Stimulated activated naive CD4-positive, alpha-beta T cell (primary cell): ENCODE data around the gene HSPA1B.
A peak's percentile ranks its signal among the peaks of the same experiment; 100 is the strongest.
"Not testable (repeated sequence)": the region's sequence is repeated elsewhere in the genome, so short reads cannot be mapped to it uniquely, and the experiment has no call there.

Experiments used
- DNase-seq, 6 experiments: peaks; one replicate each; lab custom pipeline; 2025; lab: John Stamatoyannopoulos, UW

Gene HSPA1B

DNA sequence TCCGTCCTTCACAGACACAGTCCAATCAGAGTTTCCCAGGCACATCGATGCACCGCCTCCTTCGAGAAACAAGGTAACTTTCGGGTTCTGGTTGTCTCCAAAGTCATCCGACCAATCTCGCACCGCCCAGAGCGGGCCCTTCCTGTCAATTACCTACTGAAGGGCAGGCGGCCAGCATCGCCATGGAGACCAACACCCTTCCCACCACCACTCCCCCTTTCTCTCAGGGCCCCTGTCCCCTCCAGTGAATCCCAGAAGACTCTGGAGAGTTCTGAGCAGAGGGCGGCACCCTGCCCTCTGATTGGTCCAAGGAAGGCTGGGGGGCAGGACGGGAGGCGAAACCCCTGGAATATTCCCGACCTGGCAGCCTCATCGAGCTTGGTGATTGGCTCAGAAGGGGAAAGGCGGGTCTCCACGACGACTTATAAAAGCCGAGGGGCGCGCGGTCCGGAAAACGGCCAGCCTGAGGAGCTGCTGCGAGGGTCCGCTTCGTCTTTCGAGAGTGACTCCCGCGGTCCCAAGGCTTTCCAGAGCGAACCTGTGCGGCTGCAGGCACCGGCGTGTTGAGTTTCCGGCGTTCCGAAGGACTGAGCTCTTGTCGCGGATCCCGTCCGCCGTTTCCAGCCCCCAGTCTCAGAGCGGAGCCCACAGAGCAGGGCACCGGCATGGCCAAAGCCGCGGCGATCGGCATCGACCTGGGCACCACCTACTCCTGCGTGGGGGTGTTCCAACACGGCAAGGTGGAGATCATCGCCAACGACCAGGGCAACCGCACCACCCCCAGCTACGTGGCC, at the start of gene HSPA1B:
Gene HSPA1B, plus strand, starts transcription at position 453 of the 794 bp plus-strand sequence. Its CDS starts 213 bp downstream, at position 666.
- DNase-seq = peak; percentile 78 to 92 (median 86)

DNA sequence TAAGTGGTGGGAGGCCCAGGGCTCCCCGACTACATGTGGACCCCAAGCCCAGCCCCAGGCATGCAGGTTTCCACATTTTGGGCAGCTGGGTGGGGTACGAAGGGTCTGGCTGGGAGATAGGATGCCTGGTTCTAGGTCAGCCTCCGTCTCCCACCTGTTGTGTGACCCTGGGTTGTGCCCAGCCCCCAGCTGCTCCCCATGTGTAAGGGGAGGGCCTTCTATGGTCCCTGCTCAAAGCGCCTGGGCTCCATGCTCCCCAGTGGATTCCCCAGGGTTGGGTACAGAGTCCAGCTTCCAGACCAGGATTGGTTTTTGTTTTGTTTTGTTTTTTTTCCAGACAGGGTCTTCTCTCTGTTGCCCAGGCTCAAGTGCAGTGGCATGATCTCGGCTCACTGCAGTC, 49.3 kb upstream of the HSPA1B start:
- DNase-seq = no peak

DNA sequence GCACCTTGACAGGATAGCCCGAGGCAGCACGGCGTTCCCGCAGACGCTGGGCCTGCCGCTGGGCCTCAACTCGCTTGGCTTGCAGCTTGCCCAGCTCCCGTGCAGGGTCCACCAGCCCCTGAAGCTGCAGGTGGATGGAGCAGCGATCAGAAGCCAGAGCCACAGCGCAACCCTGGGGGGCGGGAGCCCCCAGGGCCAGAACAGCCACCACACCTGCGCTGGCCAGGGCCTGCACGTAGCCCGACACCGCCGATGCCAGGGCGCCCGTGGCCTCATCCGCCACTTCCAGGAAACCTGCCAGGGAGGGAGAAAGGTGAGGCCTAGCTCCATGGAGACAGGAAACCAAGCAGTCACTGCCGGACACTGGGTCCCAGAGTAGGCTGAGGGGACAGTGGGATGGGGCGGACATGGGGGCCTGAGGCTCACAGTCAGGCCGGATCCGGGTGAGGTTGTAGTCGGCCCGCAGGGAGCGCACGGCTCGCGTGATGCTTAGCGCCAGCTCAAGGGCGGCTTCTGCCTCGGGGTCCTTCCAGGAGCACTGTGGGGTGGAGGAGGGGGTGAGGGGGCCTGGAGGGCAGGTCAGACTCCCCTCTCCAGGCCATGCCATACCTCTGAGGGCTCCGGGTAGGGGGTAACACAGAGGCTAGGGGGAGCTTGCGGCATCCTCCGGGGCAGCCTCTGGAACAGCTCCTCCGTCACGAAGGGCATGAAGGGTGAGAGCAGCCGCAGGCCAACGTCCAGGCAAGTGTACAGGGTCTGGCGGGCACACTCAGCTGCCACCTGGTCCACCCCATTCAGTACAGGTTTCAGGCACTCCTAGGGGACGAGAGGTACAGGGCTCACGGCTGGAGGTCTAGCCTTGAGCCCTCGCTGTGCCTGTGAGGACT, 48.3 kb upstream of the HSPA1B start:
- no peak for DNase-seq

DNA sequence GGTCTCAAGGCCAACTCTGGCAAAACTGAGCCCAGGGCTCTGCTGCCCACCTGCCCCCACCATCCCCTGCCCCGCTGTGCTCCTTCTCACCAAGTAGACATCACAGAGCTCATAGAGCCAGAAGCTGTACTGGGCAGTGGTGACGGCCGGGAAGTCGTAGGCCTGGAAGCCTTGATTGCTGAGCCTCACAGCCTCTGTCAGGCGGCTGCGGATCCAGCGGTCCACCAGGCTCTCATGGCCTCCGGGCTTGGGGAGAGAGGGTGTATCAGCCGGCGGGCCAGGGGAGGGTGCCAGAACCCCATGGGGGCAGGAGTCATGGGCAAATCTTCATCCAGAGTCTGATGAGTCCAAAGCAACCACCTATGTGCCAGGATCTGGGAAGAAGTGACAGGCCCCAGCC, 47.6 kb upstream of the HSPA1B start:
- no peak for DNase-seq

DNA sequence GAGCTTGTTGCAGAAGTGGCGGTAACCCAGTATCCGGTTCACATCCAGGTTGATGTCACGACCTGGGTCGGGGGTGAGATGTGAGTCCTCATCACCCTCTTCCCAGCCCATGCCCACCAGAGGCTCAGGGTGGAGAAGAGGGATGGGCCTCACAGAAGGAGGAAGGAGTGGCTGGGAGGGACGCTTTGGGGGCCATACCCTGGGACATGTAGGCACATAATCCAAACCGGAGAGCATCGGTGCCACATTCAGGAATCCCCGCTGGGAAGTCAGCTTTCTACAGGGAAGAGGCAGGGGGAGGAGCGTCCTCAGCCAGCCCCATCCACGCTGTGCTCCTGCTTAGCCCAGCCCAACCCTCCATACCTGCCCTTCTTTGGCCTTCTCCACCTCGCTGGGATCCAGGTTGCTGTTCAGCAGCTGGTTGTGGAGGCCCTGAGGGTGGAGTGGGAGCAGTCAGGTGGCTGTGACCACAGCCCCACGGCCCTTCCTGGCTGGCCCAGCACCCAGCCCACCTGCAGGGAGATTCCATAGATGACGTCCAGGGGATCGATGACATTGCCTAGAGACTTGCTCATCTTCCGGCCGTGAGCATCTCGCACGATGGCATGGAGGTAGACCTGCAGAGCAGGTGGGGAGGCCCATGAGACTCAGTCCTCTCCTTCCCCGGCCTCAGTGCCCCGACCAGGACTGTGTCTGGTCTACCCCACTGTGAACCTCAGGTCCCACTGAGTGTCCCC, 46.9 kb upstream of the HSPA1B start:
- no peak for DNase-seq

DNA sequence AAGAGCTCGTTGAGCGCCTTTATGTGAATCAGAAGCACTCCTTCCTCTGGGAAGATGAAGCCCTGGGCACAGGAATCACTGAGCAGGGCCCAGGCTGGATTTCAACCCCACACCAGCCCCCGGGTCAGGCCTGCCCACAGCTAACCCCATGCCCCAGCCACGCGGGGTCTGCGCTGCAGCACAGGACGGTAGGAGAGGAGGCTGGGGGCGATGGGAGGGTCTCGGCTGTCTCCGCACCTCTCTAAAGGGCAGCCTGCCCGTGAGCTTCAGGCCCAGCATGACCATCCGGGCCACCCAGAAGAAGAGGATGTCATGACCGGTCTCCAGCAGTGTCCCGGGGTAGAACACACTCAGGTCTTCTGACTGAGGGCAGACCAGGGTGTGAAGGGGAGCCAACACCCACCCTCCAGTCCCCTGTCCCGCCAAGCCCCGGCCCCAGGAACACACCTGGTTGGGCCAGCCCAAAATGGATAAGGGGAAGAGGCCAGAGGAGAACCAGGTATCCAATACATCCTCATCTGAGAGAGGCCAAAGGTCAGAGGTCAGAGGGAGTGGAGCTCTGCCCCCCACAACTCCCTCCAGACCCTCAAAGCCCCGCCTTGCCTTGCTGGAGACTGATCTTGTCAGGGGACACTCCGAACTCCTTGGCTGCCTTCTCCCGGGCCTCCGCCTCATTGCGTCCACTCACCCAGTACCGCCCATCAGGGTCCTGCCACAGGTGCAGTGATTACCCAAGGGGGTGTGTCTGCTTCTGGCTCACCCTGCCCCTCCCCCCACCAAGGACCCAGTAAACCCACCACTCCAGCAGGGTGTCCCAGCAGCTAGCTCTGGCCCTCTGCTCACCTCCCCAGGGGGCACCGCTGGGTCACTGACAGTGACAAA, 46.1 kb upstream of the HSPA1B start:
- no peak for DNase-seq

DNA sequence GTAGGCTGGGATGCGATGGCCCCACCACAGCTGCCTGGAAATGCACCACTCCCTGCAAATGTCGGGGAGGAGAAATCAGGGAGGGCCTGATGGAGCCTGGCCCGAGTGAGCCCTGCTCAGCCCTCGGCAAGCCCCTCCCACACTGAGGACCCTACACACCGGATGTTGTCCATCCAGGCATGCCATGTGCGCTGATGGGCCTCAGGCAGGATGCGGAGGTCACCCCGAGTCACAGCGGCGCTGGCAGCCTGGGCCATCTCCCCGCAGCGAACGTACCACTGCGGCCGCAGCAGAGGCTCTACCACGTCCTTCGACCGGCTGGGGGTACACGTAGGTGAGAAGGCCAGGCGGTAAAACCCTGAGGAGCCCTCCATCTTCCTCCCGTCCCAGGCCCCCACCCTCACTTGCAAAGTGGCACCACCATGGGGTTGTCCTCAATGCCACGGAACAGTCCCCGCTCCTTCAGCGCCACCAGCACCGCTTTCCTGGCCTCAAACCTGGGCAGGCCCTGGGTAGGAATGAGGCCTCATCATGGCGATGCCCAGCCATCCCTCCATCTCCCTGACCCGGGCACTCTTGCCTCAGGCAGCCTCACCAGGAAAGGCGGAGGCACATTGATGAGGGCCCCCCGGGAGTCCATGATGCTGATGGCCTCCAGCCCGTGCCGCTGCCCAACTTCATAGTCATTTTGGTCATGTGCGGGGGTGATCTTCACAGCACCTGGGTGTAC, 45.2 kb upstream of the HSPA1B start:
- DNase-seq = no peak

DNA sequence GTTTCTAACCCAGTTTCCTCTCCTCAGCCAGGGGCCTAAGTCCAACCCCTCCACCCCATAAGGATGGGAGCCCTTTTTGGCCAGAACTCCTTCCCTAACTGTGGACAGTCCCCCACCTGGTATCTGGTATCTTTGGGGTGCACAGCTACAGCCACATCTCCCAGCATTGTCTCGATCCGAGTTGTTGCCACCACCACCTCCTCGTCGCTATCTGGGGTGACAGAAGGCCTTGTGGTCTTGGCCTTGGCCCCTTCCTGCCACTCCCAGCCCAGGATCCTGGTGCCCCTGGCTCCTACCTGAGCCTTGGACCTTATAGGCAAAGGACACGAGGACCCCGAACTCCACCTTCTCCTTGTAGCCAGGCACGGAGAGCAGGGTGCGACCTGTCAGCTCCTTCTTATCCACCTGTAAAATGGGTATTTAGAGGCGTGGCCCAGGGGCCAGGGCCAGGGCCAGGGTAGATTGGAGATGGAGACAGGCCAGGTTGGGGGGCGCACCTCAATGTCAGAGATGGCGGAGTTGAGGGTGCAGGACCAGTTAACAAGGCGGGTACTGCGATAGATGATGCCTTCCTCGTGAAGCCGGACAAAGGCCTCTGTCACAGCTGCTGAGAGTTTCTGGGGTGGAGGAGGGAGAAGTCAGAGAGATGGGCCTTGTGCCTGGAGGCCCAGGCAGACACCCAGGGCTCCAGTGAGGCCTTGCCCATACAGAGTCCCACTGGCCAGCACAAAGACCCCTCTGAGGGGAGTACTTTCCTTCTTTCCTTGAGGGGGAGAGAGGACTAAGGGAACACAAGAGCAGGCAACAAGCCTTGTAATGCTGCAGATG, 43.2 kb upstream of the HSPA1B start:
- no peak for DNase-seq

DNA sequence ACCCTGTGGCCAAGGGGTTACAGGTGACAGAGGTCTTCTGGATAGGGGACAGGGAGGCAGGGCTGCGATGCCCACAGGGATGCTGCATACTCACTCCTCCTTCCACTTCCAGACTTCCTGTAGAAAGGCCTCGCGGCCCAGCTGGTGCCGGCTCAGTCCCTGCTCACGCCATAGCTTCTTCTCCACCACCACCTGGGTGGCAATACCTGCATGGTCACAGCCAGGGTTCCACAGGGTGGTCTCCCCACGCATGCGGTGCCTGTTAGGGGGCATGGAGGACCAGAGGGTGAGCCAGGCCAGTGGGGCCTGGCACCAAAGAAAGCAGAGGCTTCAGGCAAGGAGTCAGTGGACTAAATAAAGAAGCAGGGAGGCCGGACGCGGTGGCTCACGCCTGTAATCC, 42.1 kb upstream of the HSPA1B start:
- no peak for DNase-seq

DNA sequence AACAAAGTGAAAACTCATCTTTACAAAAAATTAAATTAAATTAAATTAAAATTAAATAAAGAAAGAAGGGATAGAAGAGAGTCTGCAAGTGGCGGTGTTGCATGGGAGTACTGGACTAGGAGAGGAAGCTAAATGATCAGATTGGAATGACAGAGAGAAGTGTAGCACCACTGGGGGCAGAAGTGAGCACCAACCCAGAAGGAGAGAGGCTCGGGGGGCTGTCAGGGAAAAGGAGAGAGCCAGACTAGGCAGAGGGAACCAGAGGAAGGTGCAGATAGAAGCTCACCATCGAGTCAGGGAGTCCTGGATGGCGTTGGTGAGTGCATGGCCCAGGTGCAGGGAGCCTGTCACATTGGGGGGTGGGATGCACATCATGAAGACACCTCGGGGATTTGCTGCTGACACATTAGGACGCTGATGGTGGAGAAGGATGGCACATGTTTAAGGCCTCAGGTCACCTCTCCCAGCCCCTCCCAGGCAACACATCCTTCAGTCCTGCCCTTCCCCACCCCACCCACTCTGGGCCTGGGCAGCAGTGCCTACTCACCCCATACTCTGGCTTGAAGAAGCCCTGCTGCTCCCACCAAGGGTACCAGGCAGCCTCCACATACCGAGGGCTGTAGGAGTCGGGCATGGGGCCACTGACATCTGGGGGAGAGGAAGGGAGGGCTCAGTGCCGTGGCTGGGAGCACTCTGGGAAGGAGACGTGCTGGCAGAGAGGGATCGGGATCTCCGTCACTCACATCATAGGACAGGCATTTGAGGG, 36.0 kb upstream of the HSPA1B start:
- DNase-seq = peak in 5 of 6 experiments; percentile 2 to 30 (median 9)

DNA sequence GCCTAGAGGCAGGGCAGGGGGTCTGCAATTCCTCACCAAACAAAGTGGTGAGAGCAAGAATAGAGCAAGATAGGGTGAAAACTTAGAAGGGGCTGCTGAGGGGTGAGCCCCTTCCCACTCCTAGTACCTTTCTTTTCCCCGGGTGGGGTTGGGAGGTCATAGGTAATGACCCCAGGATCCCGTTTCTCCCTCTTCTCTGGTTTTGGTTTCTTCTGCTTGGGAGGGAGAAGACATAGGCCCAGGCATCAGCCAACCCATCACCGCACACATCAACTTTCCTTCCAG, 35.5 kb upstream of the HSPA1B start:
- DNase-seq = no peak

DNA sequence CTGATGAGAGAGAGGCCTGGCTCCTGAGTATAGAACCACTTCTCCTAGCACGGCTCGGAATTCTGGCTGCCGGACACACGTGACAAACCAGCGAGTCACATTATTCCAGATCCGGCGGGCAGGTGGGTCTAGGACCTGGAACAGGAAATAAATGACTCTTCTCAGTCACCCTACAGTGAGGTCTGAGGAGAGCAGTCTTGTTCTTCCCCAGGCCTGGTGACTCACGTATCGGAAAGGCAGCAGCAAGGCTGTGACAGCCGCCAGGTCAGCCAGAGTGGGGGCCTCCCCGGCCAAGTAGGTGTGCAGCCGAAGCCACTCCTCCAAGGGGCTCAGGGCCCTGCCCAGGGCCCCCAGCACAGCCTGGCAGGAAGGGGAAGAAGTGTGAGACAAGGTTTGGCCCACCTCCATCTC, 34.8 kb upstream of the HSPA1B start:
- DNase-seq = no peak

DNA sequence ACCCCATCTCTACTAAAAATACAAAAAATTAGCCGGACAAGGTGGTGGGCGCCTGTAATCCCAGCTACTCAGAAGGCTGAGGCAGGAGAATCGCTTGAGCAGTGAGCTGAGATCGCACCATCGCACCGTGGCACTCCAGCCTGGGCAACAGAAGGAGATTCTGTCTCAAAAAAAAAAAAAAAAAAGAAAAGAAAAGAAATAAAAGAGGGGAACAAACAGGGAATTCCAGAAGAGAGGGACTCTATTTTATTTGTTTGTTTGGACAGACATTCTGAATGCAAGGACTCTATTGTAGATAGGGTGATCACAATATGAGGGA, 33.7 kb upstream of the HSPA1B start:
- DNase-seq = not testable (repeated sequence)

DNA sequence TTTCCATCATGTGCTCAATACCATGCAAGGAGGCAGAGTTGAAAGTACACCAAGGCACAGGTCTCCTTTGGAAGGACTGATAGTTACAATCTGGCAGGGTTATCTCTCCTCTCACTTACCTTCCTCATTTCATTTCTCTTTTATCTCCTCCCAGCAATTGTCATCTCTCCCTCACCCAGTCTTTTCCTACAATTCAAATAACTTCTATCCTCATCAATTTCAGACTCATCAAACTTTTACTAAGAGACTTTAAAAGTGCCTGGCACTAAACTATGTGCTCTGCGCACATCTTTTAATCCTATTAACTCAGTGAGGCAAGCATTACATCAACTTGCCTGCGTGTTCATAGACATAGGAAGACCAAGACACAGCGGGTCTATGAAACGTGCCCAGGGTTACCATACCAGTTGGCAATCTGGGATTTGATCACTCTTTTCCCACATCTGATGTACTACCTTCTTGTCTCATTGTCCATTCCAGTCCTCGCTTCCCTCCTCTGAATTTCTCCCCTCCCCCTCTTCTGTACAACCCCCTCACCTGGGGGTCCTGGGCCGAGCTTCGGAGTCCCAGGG, 33.2 kb upstream of the HSPA1B start:
- peak in 2 of 6 experiments; percentile 14 to 38 for DNase-seq

DNA sequence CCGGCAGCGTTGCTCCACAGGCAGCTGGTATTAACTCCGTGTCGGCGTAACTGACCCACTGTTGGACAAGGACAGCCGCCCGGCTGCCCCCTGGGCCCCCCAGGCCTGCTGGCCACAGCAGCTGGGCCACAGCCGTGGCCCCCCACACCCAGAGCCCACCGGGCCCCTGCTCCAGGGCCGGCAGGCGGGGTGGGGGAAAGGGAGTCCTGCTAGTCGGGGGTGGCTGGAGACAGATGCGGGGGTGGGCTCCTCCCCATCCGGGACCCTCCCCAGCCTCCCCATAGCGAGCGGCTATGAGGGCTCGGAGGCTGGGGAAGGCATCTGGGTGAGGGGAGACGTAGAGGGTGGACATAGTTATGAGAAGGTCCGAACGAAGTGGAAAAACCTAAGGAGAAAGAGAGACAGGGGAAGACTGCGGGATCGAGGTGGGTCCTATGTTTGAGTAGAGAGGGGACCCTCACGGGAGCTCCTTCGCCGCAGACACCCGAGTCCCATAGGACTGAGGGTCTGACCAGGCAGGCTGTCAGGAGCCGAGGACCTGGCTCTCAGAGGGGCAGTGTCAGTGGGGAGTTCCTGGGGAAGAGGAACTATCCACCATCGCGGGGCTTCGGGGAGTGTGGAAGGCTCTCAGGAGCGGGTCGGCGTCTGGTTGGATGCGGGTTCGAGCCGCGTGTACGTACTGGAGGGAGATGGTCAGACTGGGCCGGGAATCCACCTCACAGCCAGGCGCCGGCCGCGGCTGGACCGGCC, 32.5 kb upstream of the HSPA1B start:
- no peak for DNase-seq

DNA sequence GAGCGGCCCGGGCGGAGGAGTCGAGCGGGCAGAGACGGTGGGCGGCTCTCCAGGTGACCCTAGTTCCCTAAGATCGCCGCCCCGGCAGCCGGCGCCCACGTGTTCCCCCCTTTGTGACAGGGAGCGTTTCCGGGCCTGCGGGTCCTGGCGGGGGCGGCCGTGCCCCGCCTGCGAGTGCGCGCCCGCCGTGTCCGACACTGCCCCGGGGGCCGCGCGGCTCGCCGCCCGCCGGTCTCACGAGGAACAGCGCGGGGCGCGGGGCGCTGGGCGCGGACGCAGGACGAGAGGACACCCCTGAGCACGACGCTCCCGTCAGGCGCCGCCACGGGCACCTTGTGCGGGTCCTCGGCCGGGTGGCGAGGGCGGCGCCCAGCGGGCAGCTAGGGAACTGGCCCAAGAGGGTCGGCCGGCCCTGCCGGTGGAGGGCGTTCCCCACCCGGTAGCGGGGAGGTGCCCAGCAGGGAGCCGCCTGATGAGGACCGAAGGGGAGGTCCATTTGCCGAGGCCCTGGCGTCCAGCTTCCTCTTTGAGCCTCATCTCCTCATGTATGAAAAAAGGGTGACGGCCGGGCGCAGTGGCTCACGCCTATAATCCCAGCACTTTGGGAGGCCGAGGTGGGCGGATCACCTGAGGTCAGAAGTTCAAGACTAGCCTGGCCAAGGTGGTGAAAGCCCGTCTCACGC, 31.8 kb upstream of the HSPA1B start, which contains the start of gene VARS1:
Gene VARS1, minus strand, starts transcription at position 137 of the 683 bp plus-strand sequence. CDS start 535 bp downstream, outside the sequence.
- peak; percentile 58 to 94 (median 76) for DNase-seq

DNA sequence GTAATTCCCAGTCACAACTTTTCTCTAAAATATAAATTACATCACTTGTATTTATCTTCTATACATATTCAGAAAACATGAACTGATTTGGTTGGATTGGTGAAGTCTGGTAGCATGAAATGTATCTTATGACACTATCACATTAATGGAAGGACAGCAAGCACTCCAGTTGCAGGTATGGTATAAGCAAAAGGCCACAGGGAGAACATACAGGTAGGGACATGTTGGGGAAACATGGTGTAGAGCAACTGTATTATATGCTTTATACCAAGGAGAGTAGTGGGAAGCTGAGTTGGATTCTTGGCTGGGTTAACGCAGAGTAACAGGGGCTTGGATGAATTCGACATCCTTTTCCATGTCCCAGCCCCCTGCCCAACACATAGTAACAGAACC, 30.5 kb upstream of the HSPA1B start:
- DNase-seq = no peak
